Tibial artery (tissue), 4 donors: ENCODE measurements around the gene RNF213.

Experiments used
- DNase-seq, 2 donors: peaks; one replicate each; pipeline ENCODE4 v3.0.0-alpha.2; 2019
- H3K27ac ChIP-seq, 2 donors: fragments of 200-600 bp; sonication (generic) in 1 of 2; 1 replicate in 1 of 2; 2 replicates in 1 of 2; pipeline ENCODE4 v1.5.1; 2018 to 2019; ENCODE audit warnings: mild to moderate bottlenecking in 1 of 2
- H3K27me3 ChIP-seq, 2 donors: fragments of 200-600 bp; sonication (generic) in 1 of 2; one replicate each; pipeline versions ENCODE4 v1.5.1 to v1.6.0; 2016 to 2019
- H3K36me3 ChIP-seq, 3 donors: fragments of 200-600 bp; sonication (generic) in 2 of 3; one replicate each; pipeline ENCODE4 v1.5.1; 2016 to 2019; ENCODE audit warnings: mild to moderate bottlenecking in 2 of 3
- H3K4me1 ChIP-seq, 4 donors: fragments of 200-600 bp; sonication (generic) in 2 of 4; 1 replicate in 3 of 4; 2 replicates in 1 of 4; pipeline ENCODE4 v1.5.1; 2016 to 2019
- H3K4me3 ChIP-seq, 2 donors: fragments of 200-600 bp; sonication (generic) in 1 of 2; 1 replicate in 1 of 2; 2 replicates in 1 of 2; pipeline ENCODE4 v1.5.1; 2018 to 2019; ENCODE audit warnings: mild to moderate bottlenecking in 2 of 2
- H3K9me3 ChIP-seq, 3 donors: fragments of 200-600 bp; sonication (generic) in 1 of 3; one replicate each; pipeline ENCODE4 v1.5.1; 2016 to 2019
- CTCF ChIP-seq, 2 experiments: fragments of 200-600 bp in 1 of 2; fragments of 450-650 bp in 1 of 2; IDR thresholded peaks; one replicate each; pipeline ENCODE4 v1.5.1; 2017 to 2019; ENCODE audit warnings: antibody characterized with exemption in 2 of 2, mild to moderate bottlenecking in 1 of 2, moderate library complexity in 1 of 2
- intact Hi-C: fragments of 100-400 bp; cut with DNase I; formaldehyde crosslinking; loops from one replicate; pipeline ENCODE4 v1.15.0; 2023; ENCODE audit warnings: low total_unique reads

The RNF213 gene

GRCh38 chr17:80264205-80265075, 3.8 kb downstream of the RNF213 start:
- Histone ChIP-seq H3K27me3 (no peaks in the 10 kb centered on the region), H3K36me3 (peaks cover 6 to 47% (median 24%) of the 10 kb centered on the region in 3 donors), H3K4me1 (peaks cover 0 to 39% (median 29%) of the 10 kb centered on the region in 4 donors), H3K9me3 (no peaks in the 10 kb centered on the region), H3K4me3 (peak overlapping the region; percentile 30 to 47), H3K27ac (peak overlapping the region; percentile 39 to 99)
- DNase-seq: no peak
- intact Hi-C loops: loop anchor here (5.0 kb wide), 2 partner anchors 117 to 162 kb away; partner anchors contain the start of genes EIF4A3 and GAA
- TF ChIP-seq CTCF (IDR thresholded peaks at IDR 0.05): no peak

- H3K27me3 ChIP-seq: no peaks in the 10 kb centered on the region
- no peak for DNase-seq
- TF ChIP-seq CTCF (IDR thresholded peaks at IDR 0.05): no peak
- no peaks in the 10 kb centered on the region for H3K9me3 ChIP-seq
- peaks cover 6 to 55% (median 30%) of the 10 kb centered on the region in 3 donors for H3K36me3 ChIP-seq
- intact Hi-C loops: no loop called here
- peaks cover 0 to 33% (median 25%) of the 10 kb centered on the region in 4 donors for H3K4me1 ChIP-seq
- no peak overlapping the region for H3K27ac ChIP-seq
- no peak overlapping the region for H3K4me3 ChIP-seq
These were observed 4.8 kb downstream of the RNF213 start for GRCh38 chr17:80265205-80266068.

GRCh38 chr17:80267391-80267790, 6.7 kb downstream of the RNF213 start:
- Histone ChIP-seq H3K4me1 (peaks cover 0 to 21% (median 16%) of the 10 kb centered on the region in 4 donors), H3K36me3 (peaks cover 6 to 55% (median 32%) of the 10 kb centered on the region in 3 donors), H3K4me3 (no peak overlapping the region), H3K27ac (no peak overlapping the region), H3K27me3 (no peaks in the 10 kb centered on the region), H3K9me3 (no peaks in the 10 kb centered on the region)
- DNase-seq: no peak
- no peak for TF ChIP-seq CTCF (IDR thresholded peaks at IDR 0.05)
- intact Hi-C loops: no loop called here

GRCh38 chr17:80268427-80268826, 7.8 kb downstream of the RNF213 start:
- Histone ChIP-seq H3K4me1 (peaks cover 0 to 11% (median 6%) of the 10 kb centered on the region in 4 donors), H3K27me3 (no peaks in the 10 kb centered on the region), H3K4me3 (no peak overlapping the region), H3K36me3 (peaks cover 6 to 65% (median 35%) of the 10 kb centered on the region in 3 donors), H3K27ac (no peak overlapping the region), H3K9me3 (no peaks in the 10 kb centered on the region)
- no peak for TF ChIP-seq CTCF (IDR thresholded peaks at IDR 0.05)
- intact Hi-C loops: no loop called here
- no peak for DNase-seq

- Histone ChIP-seq H3K4me1 (peaks cover 0 to 1% (median 0%) of the 10 kb centered on the region in 4 donors), H3K9me3 (no peaks in the 10 kb centered on the region), H3K4me3 (no peak overlapping the region), H3K27me3 (no peaks in the 10 kb centered on the region), H3K36me3 (peaks cover 10 to 74% (median 43%) of the 10 kb centered on the region in 3 donors), H3K27ac (no peak overlapping the region)
- no peak for TF ChIP-seq CTCF (IDR thresholded peaks at IDR 0.05)
- DNase-seq: no peak
- intact Hi-C loops: no loop called here
These were observed 8.8 kb downstream of the RNF213 start for GRCh38 chr17:80269405-80269807.
